Measurements from ENCODE around the gene APBB2. TPM values are rescaled to one million over a fixed set of nuclear protein-coding genes. Genes with fewer than 3 reads are reported as not detected.

The APBB2 gene
- total RNA-seq, 2 donors from 2014 or later: 34.8 to 42.8 TPM

DNA sequence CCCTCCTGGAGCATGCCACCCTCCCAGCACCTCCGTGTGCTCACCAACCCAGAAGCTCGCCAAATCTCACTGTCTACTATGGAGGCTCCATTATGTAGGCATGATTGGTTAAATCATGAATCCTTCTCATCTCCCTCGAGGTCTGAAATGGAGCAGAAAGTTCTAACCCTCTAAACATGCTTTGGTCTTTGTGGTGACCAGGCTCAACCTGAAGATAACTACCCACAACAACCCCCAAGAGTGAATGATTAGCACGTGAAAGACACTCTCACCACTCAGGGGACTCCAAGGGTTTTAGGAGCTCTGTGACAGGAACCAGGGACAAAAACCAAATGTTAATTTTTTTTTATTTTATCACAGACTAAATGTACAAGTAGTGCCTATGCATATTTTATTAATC is 47.2 kb downstream of the APBB2 start:
- ATAC-seq: no peak
- 89 to 97% methylated on average over 4 of the region's 4 CpGs for WGBS, 2 donors
- no peak for DNase-seq
- H3K27me3 ChIP-seq: no peaks in the 10 kb centered on the region
- no peak overlapping the region for H3K4me3 ChIP-seq
- no peaks in the 10 kb centered on the region for H3K9me3 ChIP-seq
- intact Hi-C loops (cut with DNase I): no loop called here
- no peaks in the 10 kb centered on the region for H3K36me3 ChIP-seq (replicated peaks in 1 of 2; ENCODE audit: insufficient read depth in 1 of 2, low read depth in 2 of 2)
- H3K4me1 ChIP-seq: no peaks in the 10 kb centered on the region
- H3K27ac ChIP-seq: no peak overlapping the region
- TF ChIP-seq, protein P1, sequence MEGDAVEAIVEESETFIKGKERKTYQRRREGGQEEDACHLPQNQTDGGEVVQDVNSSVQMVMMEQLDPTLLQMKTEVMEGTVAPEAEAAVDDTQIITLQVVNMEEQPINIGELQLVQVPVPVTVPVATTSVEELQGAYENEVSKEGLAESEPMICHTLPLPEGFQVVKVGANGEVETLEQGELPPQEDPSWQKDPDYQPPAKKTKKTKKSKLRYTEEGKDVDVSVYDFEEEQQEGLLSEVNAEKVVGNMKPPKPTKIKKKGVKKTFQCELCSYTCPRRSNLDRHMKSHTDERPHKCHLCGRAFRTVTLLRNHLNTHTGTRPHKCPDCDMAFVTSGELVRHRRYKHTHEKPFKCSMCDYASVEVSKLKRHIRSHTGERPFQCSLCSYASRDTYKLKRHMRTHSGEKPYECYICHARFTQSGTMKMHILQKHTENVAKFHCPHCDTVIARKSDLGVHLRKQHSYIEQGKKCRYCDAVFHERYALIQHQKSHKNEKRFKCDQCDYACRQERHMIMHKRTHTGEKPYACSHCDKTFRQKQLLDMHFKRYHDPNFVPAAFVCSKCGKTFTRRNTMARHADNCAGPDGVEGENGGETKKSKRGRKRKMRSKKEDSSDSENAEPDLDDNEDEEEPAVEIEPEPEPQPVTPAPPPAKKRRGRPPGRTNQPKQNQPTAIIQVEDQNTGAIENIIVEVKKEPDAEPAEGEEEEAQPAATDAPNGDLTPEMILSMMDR (IDR thresholded peaks at IDR 0.05): no peak
- TF ChIP-seq POLR2A (IDR thresholded peaks at IDR 0.05): no peak

DNA sequence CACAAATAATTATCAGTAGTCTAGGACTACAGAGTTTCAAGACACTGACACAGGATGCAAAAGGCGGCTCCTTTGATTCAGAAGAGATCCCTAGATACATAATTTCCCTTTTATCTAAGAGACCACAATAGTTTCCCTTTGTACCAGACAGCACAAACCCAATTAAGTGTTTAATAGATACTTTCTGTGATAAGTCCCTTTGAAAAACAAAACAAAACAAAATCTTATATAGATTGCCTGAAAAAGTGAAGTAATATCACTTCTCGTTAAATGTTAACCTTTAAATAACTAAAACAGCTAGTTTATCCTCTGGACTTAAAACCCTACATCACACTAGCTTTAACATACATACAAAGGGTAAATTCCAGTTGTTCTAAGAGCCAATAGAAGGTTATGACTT is 49.9 kb downstream of the APBB2 start:
- Histone ChIP-seq H3K36me3 (replicated peaks in 1 of 2; ENCODE audit: insufficient read depth in 1 of 2, low read depth in 2 of 2) (no peaks in the 10 kb centered on the region), H3K9me3 (no peaks in the 10 kb centered on the region), H3K27ac (no peak overlapping the region), H3K4me1 (no peaks in the 10 kb centered on the region), H3K27me3 (no peaks in the 10 kb centered on the region), H3K4me3 (no peak overlapping the region)
- TF ChIP-seq, protein P1 (IDR thresholded peaks at IDR 0.05): no peak
- no peak for TF ChIP-seq POLR2A (IDR thresholded peaks at IDR 0.05)
- WGBS, 2 donors: 89% methylated on average over 2 of the region's 2 CpGs
- ATAC-seq (no peak), DNase-seq (no peak)
- intact Hi-C loops (cut with DNase I): no loop called here

DNA sequence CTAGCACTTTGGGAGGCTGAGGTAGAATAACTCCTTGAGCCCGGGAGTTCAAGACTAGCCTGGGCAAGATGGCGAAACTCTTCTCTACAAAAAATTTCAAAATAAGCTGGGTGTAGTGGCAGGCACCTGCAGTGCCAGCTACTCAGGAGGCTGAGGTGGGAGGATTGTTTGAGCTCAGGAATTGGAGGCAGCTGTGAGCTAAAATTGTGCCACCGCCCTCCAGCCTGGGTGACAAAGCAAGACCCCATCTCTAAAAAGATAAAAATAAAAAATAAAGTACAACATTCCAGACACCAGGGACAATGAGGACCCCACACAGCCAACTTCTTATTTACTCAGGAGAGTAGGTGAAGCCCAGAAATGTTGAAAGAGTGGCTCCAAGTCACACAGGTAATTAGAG is 53.0 kb downstream of the APBB2 start:
- no peak overlapping the region for H3K27ac ChIP-seq
- ATAC-seq: no peak
- no peak for DNase-seq
- no peaks in the 10 kb centered on the region for H3K27me3 ChIP-seq
- peaks cover 12% of the 10 kb centered on the region for H3K4me1 ChIP-seq
- H3K36me3 ChIP-seq (replicated peaks in 1 of 2; ENCODE audit: insufficient read depth in 1 of 2, low read depth in 2 of 2): no peaks in the 10 kb centered on the region
- no peak for TF ChIP-seq POLR2A (IDR thresholded peaks at IDR 0.05)
- TF ChIP-seq, protein P1 (IDR thresholded peaks at IDR 0.05): no peak
- no peak overlapping the region for H3K4me3 ChIP-seq
- no peaks in the 10 kb centered on the region for H3K9me3 ChIP-seq
- WGBS, 2 donors: 98% methylated on average over 3 of the region's 3 CpGs
- intact Hi-C loops (cut with DNase I): no loop called here

DNA sequence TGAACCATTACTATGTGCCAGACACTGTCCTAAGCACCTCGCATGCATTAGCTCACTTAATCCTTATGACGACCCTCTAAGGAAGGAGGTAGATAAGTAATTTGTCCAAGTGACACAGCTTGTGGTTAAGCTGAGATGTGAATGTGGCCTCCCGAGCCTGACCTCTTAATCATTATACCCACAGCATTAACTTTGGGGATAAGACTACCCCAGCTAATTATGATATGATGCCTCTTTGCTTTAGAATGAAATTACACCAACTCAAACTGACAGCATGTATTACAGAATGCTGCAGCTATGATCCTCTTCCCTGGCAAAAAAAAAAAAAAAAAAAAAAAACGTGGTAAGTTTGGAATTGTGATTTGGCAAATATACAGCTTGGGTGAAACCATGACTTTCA is 53.5 kb downstream of the APBB2 start:
- H3K4me3 ChIP-seq: no peak overlapping the region

DNA sequence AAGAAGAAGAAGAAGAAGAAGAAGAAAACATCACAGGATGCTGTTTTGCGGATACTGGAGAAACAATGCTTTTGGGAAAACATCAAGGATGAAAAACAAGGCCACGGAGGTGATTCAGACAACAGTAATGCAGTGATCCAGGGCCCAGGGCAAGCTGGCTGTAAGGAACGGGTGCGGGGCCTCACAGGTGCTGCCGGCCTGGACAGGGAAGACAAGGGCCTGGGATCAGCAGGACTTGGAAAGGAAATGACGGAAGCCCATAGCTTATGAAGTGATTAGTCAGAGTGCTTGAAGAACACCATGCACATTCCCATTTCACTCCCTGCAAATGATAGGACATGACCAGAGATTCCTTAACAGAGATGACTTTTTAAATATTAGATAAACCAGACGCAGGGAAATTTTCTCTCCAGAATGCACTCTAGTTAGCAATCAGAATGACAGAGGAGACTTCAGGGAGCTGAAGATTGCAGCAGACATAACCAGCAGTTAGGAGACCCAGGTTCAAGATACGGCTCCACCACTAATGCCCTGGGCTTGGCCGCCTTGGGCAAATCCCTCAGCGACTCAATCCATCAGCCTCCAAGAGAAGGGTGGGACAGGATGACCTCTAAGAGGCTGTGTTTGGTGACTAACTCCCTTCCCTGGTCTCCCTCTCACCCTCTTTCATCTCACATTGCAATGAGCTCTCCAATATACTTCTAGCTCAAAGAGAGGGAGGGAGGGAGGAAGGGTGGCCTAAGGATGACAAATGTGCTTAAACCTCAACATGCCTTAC is 54.1 kb downstream of the APBB2 start:
- Histone ChIP-seq H3K36me3 (replicated peaks in 1 of 2; ENCODE audit: insufficient read depth in 1 of 2, low read depth in 2 of 2) (no peaks in the 10 kb centered on the region), H3K27ac (no peak overlapping the region), H3K27me3 (no peaks in the 10 kb centered on the region), H3K4me1 (peaks cover 12% of the 10 kb centered on the region), H3K4me3 (no peak overlapping the region), H3K9me3 (no peaks in the 10 kb centered on the region)
- ATAC-seq: peak; percentile 35
- no peak for DNase-seq
- intact Hi-C loops (cut with DNase I): no loop called here
- TF ChIP-seq, protein P1 (IDR thresholded peaks at IDR 0.05): no peak
- TF ChIP-seq POLR2A (IDR thresholded peaks at IDR 0.05): no peak
- 81 to 91% methylated on average over 10 of the region's 10 CpGs for WGBS, 2 donors

More for the DNA sequence above, 53.5 kb downstream of the APBB2 start:
- DNase-seq (no peak), ATAC-seq (no peak)
- Histone ChIP-seq H3K36me3 (replicated peaks in 1 of 2; ENCODE audit: insufficient read depth in 1 of 2, low read depth in 2 of 2) (no peaks in the 10 kb centered on the region), H3K27me3 (no peaks in the 10 kb centered on the region), H3K4me1 (peaks cover 12% of the 10 kb centered on the region), H3K9me3 (no peaks in the 10 kb centered on the region), H3K27ac (no peak overlapping the region)
- intact Hi-C loops (cut with DNase I): no loop called here
- WGBS, 2 donors: 70 to 73% methylated on average over 4 of the region's 4 CpGs
- TF ChIP-seq POLR2A (IDR thresholded peaks at IDR 0.05): no peak
